ENCODE data around the gene STAC3.

- TF ChIP-seq, protein P1, sequence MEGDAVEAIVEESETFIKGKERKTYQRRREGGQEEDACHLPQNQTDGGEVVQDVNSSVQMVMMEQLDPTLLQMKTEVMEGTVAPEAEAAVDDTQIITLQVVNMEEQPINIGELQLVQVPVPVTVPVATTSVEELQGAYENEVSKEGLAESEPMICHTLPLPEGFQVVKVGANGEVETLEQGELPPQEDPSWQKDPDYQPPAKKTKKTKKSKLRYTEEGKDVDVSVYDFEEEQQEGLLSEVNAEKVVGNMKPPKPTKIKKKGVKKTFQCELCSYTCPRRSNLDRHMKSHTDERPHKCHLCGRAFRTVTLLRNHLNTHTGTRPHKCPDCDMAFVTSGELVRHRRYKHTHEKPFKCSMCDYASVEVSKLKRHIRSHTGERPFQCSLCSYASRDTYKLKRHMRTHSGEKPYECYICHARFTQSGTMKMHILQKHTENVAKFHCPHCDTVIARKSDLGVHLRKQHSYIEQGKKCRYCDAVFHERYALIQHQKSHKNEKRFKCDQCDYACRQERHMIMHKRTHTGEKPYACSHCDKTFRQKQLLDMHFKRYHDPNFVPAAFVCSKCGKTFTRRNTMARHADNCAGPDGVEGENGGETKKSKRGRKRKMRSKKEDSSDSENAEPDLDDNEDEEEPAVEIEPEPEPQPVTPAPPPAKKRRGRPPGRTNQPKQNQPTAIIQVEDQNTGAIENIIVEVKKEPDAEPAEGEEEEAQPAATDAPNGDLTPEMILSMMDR (IDR thresholded peaks at IDR 0.05 in 4 of 5, conservative IDR thresholded peaks at IDR 0.05 in 1 of 5), result no peak
- peak in 1 of 2 donors; percentile 11 for TF ChIP-seq POLR2A (IDR thresholded peaks at IDR 0.05)
These were observed 15.8 kb downstream of the STAC3 start for GRCh38 chr12:57235017-57235727.
